Neural crest cell (in vitro differentiated cells): ENCODE measurements around the gene FAM221B. TPM values are rescaled to one million over a fixed set of nuclear protein-coding genes. Genes with fewer than 3 reads are reported as not detected.

ENCODE experiments used
- DNase-seq: peaks from one replicate; pipeline ENCODE4 v3.0.0; 2021; ENCODE audit warnings: low read depth, mixed read lengths, low spot score
- H3K27ac Mint-ChIP-seq: one replicate; pipeline ENCODE4 v1.8.0; 2021; ENCODE audit warnings: mild to moderate bottlenecking, mixed read lengths; ENCODE audit not compliant: unreplicated experiment
- H3K27me3 Mint-ChIP-seq: 2 replicates; pipeline ENCODE4 v1.8.0; 2021; ENCODE audit warnings: low read depth, mild to moderate bottlenecking, mixed read lengths
- H3K36me3 Mint-ChIP-seq: 2 replicates; pipeline ENCODE4 v1.8.0; 2021; ENCODE audit warnings: low read depth, mild to moderate bottlenecking, mixed read lengths
- H3K4me1 Mint-ChIP-seq: 2 replicates; pipeline ENCODE4 v1.8.0; 2021; ENCODE audit warnings: mixed read lengths
- H3K4me3 Mint-ChIP-seq: one replicate; pipeline ENCODE4 v1.8.0; 2021; ENCODE audit warnings: mild to moderate bottlenecking, mixed read lengths
- H3K9me3 Mint-ChIP-seq: 2 replicates; pipeline ENCODE4 v1.8.0; 2021; ENCODE audit warnings: mixed read lengths
- long read RNA-seq: library from polyadenylated mRNA; unstranded; transcript quantifications from one replicate; pipeline ENCODE4 v2.0.0, GENCODE V29; 2020
- total RNA-seq: library from RNA; stranded (reverse); gene quantifications from 2 replicates; pipeline ENCODE4 v1.2.1, GENCODE V29; 2021
- TF ChIP-seq, protein P1 (sequence below): fragments of 200-600 bp; sonication (generic); conservative IDR thresholded peaks from 2 replicates; pipeline ENCODE4 v1.5.0; 2021; ENCODE audit warnings: antibody characterized with exemption, mild to moderate bottlenecking

FAM221B gene, protein sequence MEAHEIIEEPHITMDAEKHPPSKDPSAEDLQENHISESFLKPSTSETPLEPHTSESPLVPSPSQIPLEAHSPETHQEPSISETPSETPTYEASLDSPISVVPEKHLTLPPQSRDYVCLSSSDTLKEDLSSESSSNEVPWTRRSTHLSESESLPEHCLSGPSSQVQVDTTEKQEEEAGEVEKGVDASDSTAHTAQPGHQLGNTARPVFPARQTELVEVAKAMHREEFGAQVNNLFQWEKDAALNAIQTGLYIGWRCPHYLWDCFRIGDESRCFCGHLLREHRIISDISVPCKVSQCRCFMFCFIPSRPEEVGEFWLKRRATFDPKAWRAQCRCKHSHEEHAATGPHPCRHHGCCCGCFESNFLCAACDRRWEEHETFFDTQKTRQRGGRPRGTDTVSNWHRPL
- 0.19 and 0.43 TPM in 2 replicates for total RNA-seq
- long read RNA-seq = 0 reads

DNA sequence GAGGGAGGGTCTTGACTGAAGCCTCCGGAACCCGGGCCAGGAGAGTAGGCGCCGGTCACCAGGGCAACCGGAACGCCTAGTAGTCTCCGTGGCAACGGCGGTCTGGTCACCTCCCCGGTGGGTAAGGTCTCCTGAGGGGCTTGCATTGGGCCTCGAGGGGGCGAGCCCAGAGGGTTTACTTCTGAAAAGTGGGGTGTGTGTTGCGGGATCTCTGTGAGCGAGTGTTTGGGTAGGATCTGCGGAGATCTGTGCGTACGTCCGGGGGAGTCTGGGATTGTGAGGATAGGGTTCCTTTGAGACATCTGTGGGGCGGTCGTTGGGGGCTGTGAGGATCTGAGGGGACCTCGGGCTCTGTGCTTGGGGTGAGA is at the start of gene FAM221B:
Gene FAM221B, minus strand, starts transcription at position 17 of the 368 bp plus-strand sequence. CDS start 2,571 bp downstream, outside the sequence.
- Mint-ChIP-seq H3K36me3 (no peaks in the 10 kb centered on the region), H3K9me3 (no peaks in the 10 kb centered on the region), H3K27me3 (no peaks in the 10 kb centered on the region), H3K4me3 (peak within 1 kb of the TSS; percentile 89), H3K4me1 (peaks cover 48% of the 10 kb centered on the region), H3K27ac (peak within 1 kb of the TSS; percentile 89)
- TF ChIP-seq, protein P1, sequence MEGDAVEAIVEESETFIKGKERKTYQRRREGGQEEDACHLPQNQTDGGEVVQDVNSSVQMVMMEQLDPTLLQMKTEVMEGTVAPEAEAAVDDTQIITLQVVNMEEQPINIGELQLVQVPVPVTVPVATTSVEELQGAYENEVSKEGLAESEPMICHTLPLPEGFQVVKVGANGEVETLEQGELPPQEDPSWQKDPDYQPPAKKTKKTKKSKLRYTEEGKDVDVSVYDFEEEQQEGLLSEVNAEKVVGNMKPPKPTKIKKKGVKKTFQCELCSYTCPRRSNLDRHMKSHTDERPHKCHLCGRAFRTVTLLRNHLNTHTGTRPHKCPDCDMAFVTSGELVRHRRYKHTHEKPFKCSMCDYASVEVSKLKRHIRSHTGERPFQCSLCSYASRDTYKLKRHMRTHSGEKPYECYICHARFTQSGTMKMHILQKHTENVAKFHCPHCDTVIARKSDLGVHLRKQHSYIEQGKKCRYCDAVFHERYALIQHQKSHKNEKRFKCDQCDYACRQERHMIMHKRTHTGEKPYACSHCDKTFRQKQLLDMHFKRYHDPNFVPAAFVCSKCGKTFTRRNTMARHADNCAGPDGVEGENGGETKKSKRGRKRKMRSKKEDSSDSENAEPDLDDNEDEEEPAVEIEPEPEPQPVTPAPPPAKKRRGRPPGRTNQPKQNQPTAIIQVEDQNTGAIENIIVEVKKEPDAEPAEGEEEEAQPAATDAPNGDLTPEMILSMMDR = no peak
- DNase-seq = peak; percentile 62

DNA sequence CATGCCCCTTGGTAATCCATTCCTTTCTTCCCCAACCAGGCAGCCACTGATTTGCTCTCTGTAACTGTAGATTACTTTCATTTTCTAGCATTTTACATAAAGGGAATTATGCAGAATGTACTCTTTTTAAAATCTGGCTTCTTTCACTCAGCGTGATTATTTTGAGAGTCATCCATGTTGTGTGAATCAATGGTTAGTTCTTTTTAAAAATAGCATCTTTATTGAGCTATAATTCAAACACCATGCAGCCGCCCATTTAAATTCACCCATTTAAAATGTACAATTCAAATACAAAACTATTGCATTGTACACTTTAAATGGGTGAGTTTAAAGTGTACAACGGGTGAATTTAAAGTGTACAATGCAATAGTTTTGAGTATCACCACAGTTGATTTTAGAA is 44.0 kb upstream of the FAM221B start:
- no peaks in the 10 kb centered on the region for H3K4me1 Mint-ChIP-seq
- H3K4me3 Mint-ChIP-seq = no peak overlapping the region
- H3K27me3 Mint-ChIP-seq = peaks cover 11% of the 10 kb centered on the region
- no peak overlapping the region for H3K27ac Mint-ChIP-seq
- TF ChIP-seq, protein P1 = no peak
- no peak for DNase-seq
- no peaks in the 10 kb centered on the region for H3K36me3 Mint-ChIP-seq
- peaks cover 14% of the 10 kb centered on the region for H3K9me3 Mint-ChIP-seq

DNA sequence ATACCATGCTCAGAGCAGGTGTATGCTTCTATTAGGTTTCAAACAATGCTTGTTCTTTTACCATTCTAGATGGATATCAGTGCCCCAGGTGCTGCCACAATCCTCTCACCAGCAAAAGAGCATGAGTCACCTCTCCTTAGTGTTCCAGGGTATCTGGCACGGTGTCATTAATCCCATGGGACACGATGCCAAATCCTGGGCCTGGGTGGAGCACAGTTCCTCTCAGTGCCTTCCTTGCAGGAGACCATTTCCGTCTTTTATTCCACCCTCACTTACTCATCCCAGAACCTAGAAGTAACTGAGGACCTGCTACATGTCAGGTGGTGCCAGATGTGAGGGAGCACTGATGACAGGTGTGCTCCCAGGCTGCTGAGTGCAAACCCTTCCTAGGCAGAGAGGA is 43.0 kb upstream of the FAM221B start:
- no peaks in the 10 kb centered on the region for H3K4me1 Mint-ChIP-seq
- H3K9me3 Mint-ChIP-seq = peaks cover 9% of the 10 kb centered on the region
- DNase-seq = no peak
- no peak overlapping the region for H3K27ac Mint-ChIP-seq
- peaks cover 9% of the 10 kb centered on the region for H3K27me3 Mint-ChIP-seq
- H3K4me3 Mint-ChIP-seq = no peak overlapping the region
- TF ChIP-seq, protein P1 = no peak
- no peaks in the 10 kb centered on the region for H3K36me3 Mint-ChIP-seq

DNA sequence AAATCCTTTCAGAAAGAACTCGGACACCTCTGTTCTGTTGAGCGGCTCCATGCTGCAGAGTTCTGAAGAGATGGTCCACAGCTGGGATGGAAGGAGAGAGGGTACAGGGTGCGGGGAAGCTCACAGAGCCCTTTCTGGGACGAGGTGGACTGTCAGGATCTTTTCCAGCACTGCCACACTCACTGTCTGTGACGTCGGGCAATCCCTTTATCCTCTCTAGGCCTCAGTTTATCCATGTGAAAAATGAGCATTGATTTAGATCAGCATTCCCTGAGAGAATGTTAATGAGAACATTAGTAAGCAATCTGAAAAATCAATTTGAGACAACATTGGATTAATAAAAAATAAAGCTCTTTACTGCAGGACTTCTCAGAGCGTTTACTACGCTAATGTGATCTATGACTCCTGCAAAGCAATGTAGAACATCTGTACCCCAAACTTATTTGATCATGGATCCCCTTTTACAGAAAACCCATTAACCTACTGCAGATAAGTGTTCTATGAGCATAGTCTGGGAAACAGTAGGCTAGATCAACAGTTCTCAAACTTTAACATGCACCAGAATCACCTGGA is 41.9 kb upstream of the FAM221B start, which contains the start of gene OR13J1:
Gene OR13J1, minus strand, starts transcription at position 51 of the 573 bp plus-strand sequence. Its CDS starts 0 bp downstream, at position 51.
- no peak within 1 kb of the TSS for H3K4me3 Mint-ChIP-seq
- no peaks in the 10 kb centered on the region for H3K4me1 Mint-ChIP-seq
- H3K27ac Mint-ChIP-seq = no peak within 1 kb of the TSS
- TF ChIP-seq, protein P1 = no peak
- peaks cover 5% of the 10 kb centered on the region for H3K27me3 Mint-ChIP-seq
- H3K9me3 Mint-ChIP-seq = peaks cover 4% of the 10 kb centered on the region
- DNase-seq = no peak
- no peaks in the 10 kb centered on the region for H3K36me3 Mint-ChIP-seq

DNA sequence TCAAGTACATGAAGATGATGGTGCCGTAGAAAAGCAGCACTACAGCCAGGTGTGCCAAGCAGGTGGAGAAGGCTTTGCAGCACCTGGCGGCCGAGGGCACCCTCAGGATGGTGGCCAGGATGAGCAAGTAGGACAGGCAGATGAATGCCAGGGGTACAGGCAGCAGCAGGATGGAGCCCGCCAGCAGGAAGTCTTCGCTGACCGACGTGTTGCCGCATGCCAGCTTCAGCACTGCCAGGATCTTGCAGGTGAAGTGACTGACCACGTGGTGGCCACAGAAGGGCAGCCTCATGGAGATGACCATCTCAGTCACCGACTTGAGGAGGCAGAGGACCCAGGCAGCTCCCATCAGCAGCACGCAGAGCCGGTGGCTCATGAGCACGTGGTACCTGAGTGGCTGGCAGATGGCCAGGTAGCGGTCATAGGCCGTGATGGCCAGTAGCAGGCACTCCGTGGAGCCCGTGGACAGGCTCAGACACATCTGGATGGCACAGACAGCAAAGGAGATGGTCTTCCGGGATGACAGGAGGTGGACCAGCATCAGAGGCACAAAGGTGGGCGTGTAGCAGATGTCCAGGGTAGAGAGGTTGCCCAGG is 41.2 kb upstream of the FAM221B start:
- H3K4me3 Mint-ChIP-seq = no peak overlapping the region
- peaks cover 1% of the 10 kb centered on the region for H3K27me3 Mint-ChIP-seq
- H3K9me3 Mint-ChIP-seq = peaks cover under 1% of the 10 kb centered on the region
- TF ChIP-seq, protein P1 = no peak
- no peak for DNase-seq
- no peaks in the 10 kb centered on the region for H3K36me3 Mint-ChIP-seq
- no peak overlapping the region for H3K27ac Mint-ChIP-seq
- H3K4me1 Mint-ChIP-seq = no peaks in the 10 kb centered on the region
